G401 (cell line): ENCODE measurements around the gene C11orf24. TPM values are rescaled to one million over a fixed set of nuclear protein-coding genes. Genes with fewer than 3 reads are reported as not detected.
A peak's percentile ranks its signal among the peaks of the same experiment; 100 is the strongest.
"Not testable (repeated sequence)": the region's sequence is repeated elsewhere in the genome, so short reads cannot be mapped to it uniquely, and the experiment has no call there.

ENCODE experiments used
- DNase-seq: peaks from one replicate; pipeline ENCODE4 v3.0.0-alpha.2; 2015; ENCODE audit warnings: low spot score
- in situ Hi-C: cut with HindIII; loops from 2 replicates; pipeline ENCODE4 v1.10.0; 2016; ENCODE audit warnings: low sequenced_read_pairs, mixed read lengths
- total RNA-seq: library from RNA; depleted of rRNA; stranded (reverse); fragments of >200 nt; shearing (Covaris generic); gene quantifications from 2 replicates; pipeline ENCODE4 v1.2.3, GENCODE V29; 2014

Gene C11orf24
- total RNA-seq, 1 experiment from 2014 or later: 17.4 TPM

DNA sequence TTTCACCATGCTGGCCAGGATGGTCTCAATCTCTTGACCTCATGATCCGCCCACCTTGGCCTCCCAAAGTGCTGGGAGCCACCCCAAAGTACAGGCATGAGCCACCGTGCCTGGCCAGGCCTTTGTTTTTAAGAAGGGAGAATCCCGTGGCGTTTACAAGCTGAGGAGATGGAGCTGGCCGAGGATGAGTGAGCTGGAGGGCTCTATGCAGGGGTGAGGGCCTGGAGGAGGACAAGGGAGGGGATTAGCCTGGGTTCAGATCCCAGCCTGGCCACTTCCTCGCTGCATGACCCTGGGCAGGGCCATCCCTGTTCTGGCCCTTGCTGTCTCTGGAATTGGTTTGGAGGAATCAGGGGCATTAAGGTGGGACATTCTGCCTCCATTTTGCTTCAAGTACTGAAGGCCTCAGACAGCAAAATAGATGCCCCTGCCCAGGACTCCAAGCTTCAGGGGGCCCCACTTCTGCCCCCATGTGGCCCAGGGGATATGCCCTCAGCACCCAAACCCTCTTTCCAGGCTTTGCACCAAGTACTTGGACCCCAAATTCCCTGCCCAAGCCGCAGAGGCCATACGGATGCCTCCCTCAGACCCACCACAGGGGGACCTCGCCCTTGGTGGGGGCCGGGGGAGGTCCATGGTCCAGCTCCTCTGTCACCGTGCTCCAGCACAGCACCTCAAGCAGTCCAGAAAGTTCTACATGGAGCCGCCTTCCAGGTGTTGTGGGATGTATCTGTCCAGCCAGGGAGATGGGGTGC lies 28.5 kb upstream of the C11orf24 start:
- DNase-seq: no peak
- in situ Hi-C loops: no loop called here

- in situ Hi-C loops, DNase-seq: not testable (repeated sequence)
Measured at GRCh38 chr11:68299517-68299879, 27.7 kb upstream of the C11orf24 start.

DNA sequence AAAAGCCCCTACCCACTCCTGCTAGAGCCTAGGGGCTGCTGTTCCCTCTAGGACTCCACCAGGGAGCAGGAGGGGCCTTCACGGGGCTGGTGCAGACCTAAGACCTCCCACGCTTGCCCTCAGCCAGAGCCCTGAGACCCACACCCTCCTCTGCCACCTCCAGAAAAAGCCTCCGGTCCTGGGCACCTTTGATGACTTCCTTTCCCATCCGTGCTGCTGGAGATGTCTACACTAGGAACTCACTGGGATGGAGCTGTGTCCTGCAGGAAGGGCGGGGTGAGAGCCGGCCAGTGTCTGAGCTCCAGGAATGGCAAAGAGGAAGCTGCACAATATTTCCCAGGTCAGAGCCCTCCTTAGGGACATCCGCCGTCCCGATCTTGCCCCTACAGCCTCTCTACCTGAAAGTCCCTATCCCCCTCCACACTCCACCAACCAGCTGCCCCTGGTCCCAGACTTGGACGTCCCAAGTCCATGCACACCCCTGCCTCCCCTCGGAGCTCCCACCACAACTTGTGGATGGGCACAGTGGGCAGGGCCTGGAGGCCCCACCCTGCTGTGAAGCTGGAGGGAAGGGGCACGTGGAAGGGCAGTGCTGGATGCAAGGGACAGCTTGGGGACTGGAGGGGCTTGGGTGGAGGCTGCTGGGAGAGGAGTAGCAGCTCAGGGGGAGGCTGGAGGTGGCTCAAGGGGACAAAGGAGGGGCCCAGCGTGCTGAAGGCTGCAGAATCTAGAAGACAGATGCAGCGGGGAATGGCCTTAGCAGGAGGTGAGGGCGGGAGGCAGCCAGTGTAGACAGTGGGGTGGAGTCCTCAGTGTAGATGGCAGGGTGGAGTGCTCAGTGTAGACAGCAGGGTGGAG lies 27.1 kb upstream of the C11orf24 start:
- in situ Hi-C loops: no loop called here
- no peak for DNase-seq

DNA sequence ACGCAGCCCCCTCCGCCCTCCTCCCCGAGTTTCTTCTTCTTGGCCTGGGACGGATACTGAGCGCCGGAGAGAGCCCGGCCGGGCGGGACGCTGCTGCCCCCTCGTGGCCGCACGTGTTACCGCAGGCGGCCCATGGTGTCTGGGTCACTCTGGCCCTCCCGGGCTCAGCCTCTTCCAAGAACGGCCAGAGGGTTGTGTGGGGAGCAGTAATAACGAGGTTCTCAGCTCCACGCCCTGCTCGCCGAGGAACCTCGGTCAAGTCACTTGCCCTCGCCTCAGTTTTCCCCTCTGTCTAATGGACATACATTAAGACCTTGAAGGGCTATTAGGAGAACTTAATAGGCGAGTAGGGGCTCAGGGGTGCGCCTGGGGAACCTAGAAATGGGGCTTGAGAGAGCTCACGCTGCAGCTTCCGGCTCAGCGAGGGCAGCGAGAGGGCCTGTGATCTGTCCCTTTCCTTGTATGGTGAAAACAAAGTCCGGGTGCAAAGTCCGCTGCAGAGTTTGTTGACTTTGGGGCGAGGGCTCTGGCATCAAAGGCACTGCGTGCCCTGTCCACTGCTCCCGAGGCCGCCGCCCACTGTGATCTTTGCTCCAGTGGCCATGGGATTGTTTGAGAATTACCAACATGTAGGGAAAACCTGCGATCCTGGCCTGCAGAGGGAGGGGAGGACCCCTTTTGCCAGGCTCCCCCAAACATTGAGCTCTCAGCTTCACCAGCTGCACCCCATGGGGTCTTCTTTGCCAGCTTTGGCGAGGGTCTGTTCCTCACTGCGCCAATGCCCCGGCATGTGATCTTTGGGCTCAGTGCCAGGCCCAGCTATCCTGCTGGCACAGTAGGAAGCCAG lies 26.3 kb upstream of the C11orf24 start:
- in situ Hi-C loops: no loop called here
- DNase-seq: peak; percentile 58

- DNase-seq: no peak
- in situ Hi-C loops: no loop called here
Measured at GRCh38 chr11:68297494-68297811, 25.7 kb upstream of the C11orf24 start.

DNA sequence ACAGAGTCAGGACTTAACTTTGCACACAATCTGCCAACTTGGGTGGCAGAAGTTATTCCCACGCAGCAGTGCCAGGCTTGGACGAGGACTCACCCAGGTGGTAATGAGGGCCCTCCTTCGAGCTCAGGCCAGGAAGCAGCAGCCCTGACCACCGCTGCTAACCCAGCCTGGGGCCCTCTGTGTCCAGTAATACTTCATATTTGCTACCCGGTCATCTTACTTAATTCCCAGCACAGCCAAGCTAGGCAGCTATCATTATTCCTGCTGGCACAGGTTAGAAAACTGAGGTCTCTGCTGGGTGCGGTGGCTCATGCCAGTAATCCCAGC lies 25.2 kb upstream of the C11orf24 start:
- DNase-seq: no peak
- in situ Hi-C loops: no loop called here

DNA sequence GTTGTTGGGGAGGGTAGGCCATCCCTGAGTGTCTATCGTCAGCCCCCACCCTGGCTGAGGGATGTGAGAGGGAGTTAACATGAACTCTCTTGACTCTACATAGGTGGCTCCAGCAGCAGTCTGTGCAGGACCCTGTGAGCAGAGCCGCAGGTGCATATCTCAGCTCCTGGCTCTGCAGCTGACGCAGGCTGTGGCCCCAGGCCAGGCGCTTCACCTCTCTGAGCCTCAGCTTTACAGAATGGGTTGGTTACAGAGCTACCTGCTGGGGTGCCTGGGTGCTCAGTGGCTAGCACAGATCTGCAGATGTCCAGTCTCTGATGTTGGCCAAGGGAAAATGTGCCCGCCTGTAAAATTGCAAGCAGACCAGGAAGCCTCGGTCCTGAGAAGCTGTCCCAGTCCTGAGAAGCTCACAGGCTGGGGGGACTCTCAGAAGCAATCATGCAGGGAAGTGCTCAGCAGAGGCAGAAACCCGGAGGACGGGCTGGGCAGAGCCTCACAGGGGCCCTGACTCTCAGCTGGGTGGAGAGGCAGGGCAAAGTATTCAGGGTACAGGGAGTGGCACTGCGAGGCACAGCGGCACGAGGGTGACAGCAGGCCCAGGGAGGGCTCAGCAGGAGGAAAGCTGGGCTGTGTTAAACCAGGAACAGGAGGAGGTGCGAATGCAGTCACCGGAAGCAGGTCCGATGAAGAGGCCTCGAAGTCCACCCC lies 24.7 kb upstream of the C11orf24 start:
- in situ Hi-C loops: no loop called here
- DNase-seq: no peak

DNA sequence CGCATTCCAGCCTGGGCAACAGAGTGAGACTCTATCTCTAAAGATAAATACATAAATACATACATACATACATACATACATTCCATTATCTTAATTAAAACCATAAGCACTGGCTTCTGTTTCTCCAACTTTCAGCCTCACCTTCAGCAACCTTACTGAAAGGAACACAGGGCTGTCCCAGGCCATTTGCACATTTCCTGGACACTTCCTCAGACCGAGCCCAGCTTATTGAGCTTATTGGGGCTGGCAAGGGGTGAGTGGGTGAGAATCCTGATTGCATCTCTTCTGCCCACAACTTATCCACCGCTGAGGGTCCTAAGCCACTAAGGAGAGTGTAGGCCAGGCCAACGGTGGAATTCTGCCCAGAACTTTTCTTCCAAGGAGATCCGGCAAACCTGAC lies 24.2 kb upstream of the C11orf24 start:
- in situ Hi-C loops: no loop called here
- no peak for DNase-seq

- in situ Hi-C loops: no loop called here
- DNase-seq: no peak
Measured at GRCh38 chr11:68295271-68295670, 23.5 kb upstream of the C11orf24 start.

- in situ Hi-C loops: no loop called here
- DNase-seq: no peak
Measured at GRCh38 chr11:68293708-68294107, 21.9 kb upstream of the C11orf24 start.

DNA sequence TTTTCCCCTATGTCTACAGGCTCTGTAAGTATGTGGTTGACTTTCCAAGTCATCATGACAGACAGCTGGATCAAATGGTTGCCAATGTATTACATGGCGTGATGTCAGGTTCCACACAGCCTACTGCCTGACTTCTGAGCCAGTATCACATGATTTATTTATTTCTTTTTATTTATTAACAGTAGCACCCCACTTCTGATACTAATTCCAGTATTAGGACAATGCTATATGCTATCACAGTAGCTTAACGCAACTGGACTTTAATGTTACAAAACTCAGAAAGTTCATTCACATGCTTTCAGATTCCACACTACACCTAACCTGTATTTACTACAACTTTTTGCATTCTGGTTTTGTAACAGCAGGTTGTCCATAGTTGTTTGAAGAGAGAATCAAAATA lies 17.7 kb upstream of the C11orf24 start:
- no peak for DNase-seq
- in situ Hi-C loops: no loop called here

DNA sequence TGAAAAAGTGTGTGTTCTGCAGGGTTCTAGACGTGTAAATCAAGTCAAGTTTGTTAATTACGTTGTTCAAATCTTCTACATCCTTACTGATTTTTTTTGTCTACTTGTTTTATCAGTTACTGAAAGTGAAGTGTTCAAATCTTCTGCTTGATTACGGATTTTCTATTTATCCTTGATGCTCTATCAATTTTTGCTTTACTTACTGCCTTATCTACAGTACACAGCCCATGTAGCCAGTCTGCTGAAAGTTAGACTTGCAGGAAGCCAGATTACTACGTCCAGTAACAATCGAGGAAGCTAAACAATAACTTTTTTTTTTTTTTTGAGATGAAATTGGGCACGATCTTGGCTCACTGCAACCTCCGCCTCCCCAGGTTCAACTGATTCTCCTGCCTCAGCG lies 15.6 kb upstream of the C11orf24 start:
- DNase-seq: no peak
- in situ Hi-C loops: no loop called here

DNA sequence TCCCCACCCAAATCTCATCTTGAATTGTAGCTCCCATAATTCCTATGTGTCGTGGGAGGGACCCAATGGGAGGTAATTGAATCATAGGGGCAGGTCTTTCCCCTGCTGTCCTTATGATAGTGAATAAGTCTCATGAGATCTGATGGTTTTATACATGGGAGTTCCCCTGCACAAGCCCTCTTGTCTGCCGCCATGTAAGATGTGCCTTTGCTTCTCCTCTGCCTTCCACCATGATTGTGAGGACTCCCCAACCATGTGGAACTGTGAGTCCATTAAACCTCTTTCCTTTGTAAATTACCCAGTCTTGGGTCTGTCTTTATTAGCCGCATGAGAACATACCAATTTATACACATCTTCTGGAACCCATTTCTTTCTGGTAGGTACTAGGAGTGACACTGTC lies 12.8 kb upstream of the C11orf24 start:
- DNase-seq, in situ Hi-C loops: not testable (repeated sequence)

- in situ Hi-C loops: no loop called here
- no peak for DNase-seq
Measured at GRCh38 chr11:68282861-68283230, 11.1 kb upstream of the C11orf24 start.

DNA sequence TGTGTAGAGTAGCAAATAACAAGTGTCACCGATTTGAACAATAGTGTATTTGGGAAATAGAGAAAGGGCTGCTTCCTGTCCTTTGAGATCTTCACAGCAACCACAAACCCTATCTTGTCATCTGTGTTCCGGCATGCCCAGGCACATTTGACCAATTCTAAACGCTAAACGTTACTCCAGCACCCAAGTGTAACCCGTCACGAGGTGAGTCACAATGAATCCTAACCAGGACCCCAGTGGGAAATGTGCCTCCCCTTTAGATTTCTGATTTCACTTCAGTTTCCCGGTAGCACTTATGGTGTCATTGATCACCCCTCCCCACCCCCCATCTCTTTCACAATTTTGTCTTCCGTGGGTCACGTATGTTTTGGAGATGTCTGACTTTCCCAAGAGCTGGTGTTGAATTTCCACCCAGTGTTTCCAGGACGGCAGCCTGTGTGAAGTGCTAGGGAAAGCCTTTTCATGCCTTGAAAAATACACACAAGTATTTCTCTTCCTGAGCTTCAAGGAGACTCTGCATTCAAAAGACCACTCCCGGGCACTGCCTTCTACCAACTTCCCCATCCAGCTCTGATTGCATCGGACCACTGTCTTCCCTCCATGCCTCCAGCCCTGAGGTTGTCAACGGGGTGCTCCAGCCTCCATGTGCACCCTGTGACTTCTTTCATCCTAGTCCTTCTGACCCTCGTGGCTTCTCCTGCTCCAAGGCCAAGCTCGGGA lies 10.5 kb upstream of the C11orf24 start:
- in situ Hi-C loops: no loop called here
- DNase-seq: no peak

DNA sequence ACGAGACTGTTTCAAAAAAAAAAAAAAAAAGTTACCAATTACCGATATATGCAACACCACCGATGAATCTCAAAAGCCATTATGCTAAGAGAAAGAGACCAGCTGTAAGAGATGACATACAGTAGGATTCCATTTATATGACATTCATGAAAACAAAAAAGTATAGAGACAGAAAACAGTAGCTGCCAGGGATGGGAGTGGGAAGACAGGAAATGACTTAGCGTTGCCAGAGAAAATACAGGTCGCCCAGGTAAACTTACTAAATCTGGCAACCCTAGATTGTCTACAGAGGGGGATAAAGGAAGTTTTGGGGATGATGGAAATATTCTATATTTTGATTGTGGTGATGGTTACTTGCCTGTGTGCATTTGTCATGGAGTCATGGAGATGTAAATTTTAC lies 7.9 kb upstream of the C11orf24 start:
- no peak for DNase-seq
- in situ Hi-C loops: no loop called here

- DNase-seq: no peak
- in situ Hi-C loops: no loop called here
Measured at GRCh38 chr11:68276861-68277260, 5.1 kb upstream of the C11orf24 start.

DNA sequence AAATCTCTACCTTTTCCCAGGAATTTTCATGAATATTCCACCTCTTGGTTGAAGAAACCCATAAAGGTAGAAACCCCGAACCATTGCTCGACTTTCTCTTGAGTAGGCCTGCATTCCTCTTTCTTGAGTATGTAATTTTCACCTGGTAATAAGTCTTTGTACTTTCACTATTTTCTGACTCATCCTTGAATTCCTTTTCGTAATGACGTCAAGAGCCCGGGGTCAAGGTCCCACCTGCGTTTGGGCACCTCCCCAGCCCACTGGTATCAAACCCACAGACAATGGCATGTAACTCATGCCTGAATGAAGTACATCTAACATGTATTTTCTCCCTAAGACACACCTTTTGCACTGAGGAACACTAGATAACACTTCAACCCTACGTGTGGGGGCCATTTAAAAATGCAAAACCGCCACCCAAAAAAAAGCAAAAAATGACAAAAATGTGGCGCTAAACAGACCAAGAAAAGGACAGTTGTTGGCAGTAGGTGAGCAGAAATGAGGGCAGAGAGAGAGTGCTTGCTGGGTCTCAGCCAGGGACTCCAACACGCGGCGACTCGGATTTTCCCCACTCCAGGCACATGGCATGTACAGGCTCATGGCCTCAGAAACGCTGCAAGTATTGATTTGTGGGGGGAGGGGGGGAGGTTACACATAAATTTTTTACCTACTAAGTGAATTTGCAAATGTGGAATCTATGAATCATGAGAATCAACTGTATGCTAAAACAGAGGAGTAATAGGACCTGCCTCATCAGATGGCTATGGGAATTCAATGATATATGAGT lies 4.1 kb upstream of the C11orf24 start:
- in situ Hi-C loops: no loop called here
- no peak for DNase-seq
